Thyroid gland (tissue), 4 donors: ENCODE data around the gene ALDH8A1. TPM values are rescaled to one million over a fixed set of nuclear protein-coding genes. Genes with fewer than 3 reads are reported as not detected.

ENCODE experiments used
- DNase-seq, 2 donors: peaks; one replicate each; pipeline ENCODE4 v3.0.0-alpha.2; 2019
- H3K27ac ChIP-seq, 3 donors: fragments of 200-600 bp; sonication (generic); 1 replicate in 2 of 3; 2 replicates in 1 of 3; pipeline ENCODE4 v1.5.1; 2016 to 2019; ENCODE audit warnings: mild to moderate bottlenecking in 1 of 3, moderate library complexity in 1 of 3
- H3K27me3 ChIP-seq: fragments of 200-600 bp; sonication (generic); one replicate; pipeline ENCODE4 v1.5.1; 2019
- H3K36me3 ChIP-seq, 2 donors: fragments of 200-600 bp; sonication (generic); one replicate each; pipeline ENCODE4 v1.5.1; 2016 to 2019
- H3K4me1 ChIP-seq, 2 donors: fragments of 200-600 bp; sonication (generic); one replicate each; pipeline ENCODE4 v1.5.1; 2017 to 2019
- H3K4me3 ChIP-seq, 3 donors: fragments of 200-600 bp; sonication (generic); replicated peaks in 1 of 3; 1 replicate in 2 of 3; 2 replicates in 1 of 3; pipeline ENCODE4 v1.5.1; 2016; ENCODE audit warnings: mild to moderate bottlenecking in 1 of 3
- H3K9me3 ChIP-seq: fragments of 200-600 bp; sonication (generic); one replicate; pipeline ENCODE4 v1.5.1; 2017
- CTCF ChIP-seq, 6 experiments: fragments of 200-600 bp in 3 of 6; fragments of 450-650 bp in 3 of 6; sonication (generic) in 3 of 6; IDR thresholded peaks; one replicate each; pipeline ENCODE4 v1.5.1; 2016 to 2019; ENCODE audit warnings: antibody characterized with exemption in 6 of 6, mild to moderate bottlenecking in 2 of 6, inconsistent platforms in 1 of 6, moderate library complexity in 1 of 6
- POLR2A ChIP-seq, 2 donors: fragments of 450-650 bp; IDR thresholded peaks; one replicate each; pipeline ENCODE4 v1.6.1; 2017; ENCODE audit warnings: antibody characterized with exemption in 2 of 2, mild to moderate bottlenecking in 2 of 2, moderate library complexity in 1 of 2
- WGBS, 2 donors: methylation state at CpG; one replicate each; pipeline ENCODE4 v1.1.5; 2017; 5-methylcytosine and 5-hydroxymethylcytosine counted together
- intact Hi-C: fragments of 100-400 bp; cut with DNase I; formaldehyde crosslinking; loops from one replicate; pipeline ENCODE4 v1.15.1; 2023
- total RNA-seq, 4 donors: library from RNA; depleted of rRNA; stranded (reverse); fragments of >200 nt; gene quantifications; one replicate each; pipeline ENCODE4 v1.2.3, GENCODE V29; 2016

The ALDH8A1 gene
- total RNA-seq, 4 donors from 2014 or later, result 0.13 to 0.54 (median 0.33) TPM; not detected in 1

- no peaks in the 10 kb centered on the region for H3K9me3 ChIP-seq
- intact Hi-C loops, result no loop called here
- no peaks in the 10 kb centered on the region for H3K4me1 ChIP-seq
- H3K4me3 ChIP-seq, result no peak overlapping the region
- H3K27me3 ChIP-seq, result no peaks in the 10 kb centered on the region
- peaks cover 4 to 8% of the 10 kb centered on the region in 2 donors for H3K36me3 ChIP-seq
- no peak for DNase-seq
- WGBS, 2 donors, result 97 to 98% methylated on average over 6 of the region's 6 CpGs
- TF ChIP-seq POLR2A (IDR thresholded peaks at IDR 0.05) (no peak), CTCF (IDR thresholded peaks at IDR 0.05) (no peak)
- no peak overlapping the region for H3K27ac ChIP-seq
Measured at GRCh38 chr6:134992155-134992554, 42.3 kb upstream of the ALDH8A1 start.

GRCh38 chr6:134990262-134990661 is 40.4 kb upstream of the ALDH8A1 start:
- peaks cover 0 to 8% of the 10 kb centered on the region in 2 donors for H3K36me3 ChIP-seq
- 94% methylated on average over 3 of the region's 3 CpGs for WGBS, 2 donors
- H3K27ac ChIP-seq, result no peak overlapping the region
- DNase-seq, result no peak
- no peaks in the 10 kb centered on the region for H3K9me3 ChIP-seq
- H3K4me3 ChIP-seq, result no peak overlapping the region
- H3K27me3 ChIP-seq, result no peaks in the 10 kb centered on the region
- TF ChIP-seq POLR2A (IDR thresholded peaks at IDR 0.05) (no peak), CTCF (IDR thresholded peaks at IDR 0.05) (no peak)
- no peaks in the 10 kb centered on the region for H3K4me1 ChIP-seq
- intact Hi-C loops, result no loop called here

GRCh38 chr6:134984821-134985220 is 34.9 kb upstream of the ALDH8A1 start:
- intact Hi-C loops, result no loop called here
- 49 to 73% methylated on average over 1 of the region's 1 CpG for WGBS, 2 donors
- DNase-seq, result no peak
- Histone ChIP-seq H3K27me3 (no peaks in the 10 kb centered on the region), H3K36me3 (peaks cover 6 to 8% of the 10 kb centered on the region in 2 donors), H3K4me3 (no peak overlapping the region), H3K27ac (no peak overlapping the region), H3K9me3 (no peaks in the 10 kb centered on the region), H3K4me1 (no peaks in the 10 kb centered on the region)
- TF ChIP-seq POLR2A (IDR thresholded peaks at IDR 0.05) (no peak), CTCF (IDR thresholded peaks at IDR 0.05) (no peak)

GRCh38 chr6:134983823-134984222 is 33.9 kb upstream of the ALDH8A1 start:
- no peak overlapping the region for H3K4me3 ChIP-seq
- intact Hi-C loops, result no loop called here
- H3K27me3 ChIP-seq, result no peaks in the 10 kb centered on the region
- TF ChIP-seq CTCF (IDR thresholded peaks at IDR 0.05) (no peak), POLR2A (IDR thresholded peaks at IDR 0.05) (no peak)
- no peak overlapping the region for H3K27ac ChIP-seq
- DNase-seq, result no peak
- peaks cover 8 to 11% of the 10 kb centered on the region in 2 donors for H3K36me3 ChIP-seq
- H3K9me3 ChIP-seq, result no peaks in the 10 kb centered on the region
- WGBS, 2 donors, result 91 to 94% methylated on average over 2 of the region's 2 CpGs
- no peaks in the 10 kb centered on the region for H3K4me1 ChIP-seq

- Histone ChIP-seq H3K4me1 (no peaks in the 10 kb centered on the region), H3K36me3 (peaks cover 8 to 13% of the 10 kb centered on the region in 2 donors), H3K27me3 (no peaks in the 10 kb centered on the region), H3K9me3 (no peaks in the 10 kb centered on the region), H3K4me3 (no peak overlapping the region), H3K27ac (no peak overlapping the region)
- intact Hi-C loops, result no loop called here
- 91 to 93% methylated on average over 3 of the region's 3 CpGs for WGBS, 2 donors
- DNase-seq, result no peak
- TF ChIP-seq CTCF (IDR thresholded peaks at IDR 0.05) (no peak), POLR2A (IDR thresholded peaks at IDR 0.05) (no peak)
Measured at GRCh38 chr6:134982161-134982560, 32.3 kb upstream of the ALDH8A1 start.
